Choroid plexus epithelial cell (primary cell): ENCODE results near the gene KIAA1191.

Experiments
- DNase-seq: peaks from one replicate; pipeline ENCODE4 v3.0.0-alpha.2; 2010; ENCODE audit warnings: low read depth
- H3K4me3 ChIP-seq: 2 replicates; pipeline ENCODE4 v1.5.1; 2011; ENCODE audit warnings: low read depth, mild to moderate bottlenecking, control low read depth, low read length, moderate library complexity
- CTCF ChIP-seq: conservative IDR thresholded peaks from 2 replicates; pipeline ENCODE4 v1.5.1; 2011; ENCODE audit warnings: low read depth, mild to moderate bottlenecking, control low read depth, inconsistent platforms, low read length, moderate library complexity

KIAA1191 gene

GRCh38 chr5:176394881-176395675 is 33.5 kb upstream of the KIAA1191 start:
- no peak for TF ChIP-seq CTCF
- DNase-seq = peak; percentile 26
- H3K4me3 ChIP-seq = no peak overlapping the region

- H3K4me3 ChIP-seq = no peak overlapping the region
- no peak for DNase-seq
- no peak for TF ChIP-seq CTCF
These were observed 32.5 kb upstream of the KIAA1191 start for GRCh38 chr5:176394096-176394495.

GRCh38 chr5:176392526-176392925 is 31.0 kb upstream of the KIAA1191 start:
- no peak for TF ChIP-seq CTCF
- no peak overlapping the region for H3K4me3 ChIP-seq
- no peak for DNase-seq

GRCh38 chr5:176391999-176392398 is 30.4 kb upstream of the KIAA1191 start:
- H3K4me3 ChIP-seq = no peak overlapping the region
- no peak for DNase-seq
- TF ChIP-seq CTCF = no peak

- no peak overlapping the region for H3K4me3 ChIP-seq
- DNase-seq = no peak
- no peak for TF ChIP-seq CTCF
These were observed 29.9 kb upstream of the KIAA1191 start for GRCh38 chr5:176391479-176391878.

- H3K4me3 ChIP-seq = peak overlapping the region; percentile 92
- no peak for TF ChIP-seq CTCF
- no peak for DNase-seq
These were observed 27.9 kb upstream of the KIAA1191 start for GRCh38 chr5:176389135-176390123.
